Adipocyte (in vitro differentiated cells): ENCODE data around the gene PTPRN2.

Experiments used
- DNase-seq: peaks from one replicate; pipeline ENCODE4 v3.0.0-alpha.2; 2015; ENCODE audit warnings: low read depth
- H3K27me3 ChIP-seq: replicated peaks from 2 replicates; pipeline ENCODE4 v1.7.0; 2013; ENCODE audit warnings: mild to moderate bottlenecking, low read length, moderate library complexity; ENCODE audit not compliant: control insufficient read depth, insufficient read depth
- H3K36me3 ChIP-seq: 2 replicates; pipeline ENCODE4 v1.7.0; 2013; ENCODE audit warnings: low read length, mild to moderate bottlenecking, moderate library complexity; ENCODE audit not compliant: control insufficient read depth, insufficient read depth, severe bottlenecking
- H3K4me1 ChIP-seq: 2 replicates; pipeline ENCODE4 v1.7.0; 2013; ENCODE audit warnings: mild to moderate bottlenecking, low read length, moderate library complexity; ENCODE audit not compliant: control insufficient read depth, insufficient read depth
- H3K4me3 ChIP-seq: 2 replicates; pipeline ENCODE4 v1.7.0; 2013; ENCODE audit warnings: mild to moderate bottlenecking, low read length, moderate library complexity
- H3K9ac ChIP-seq: 2 replicates; pipeline ENCODE4 v1.7.0; 2013; ENCODE audit warnings: mild to moderate bottlenecking, low read length, moderate library complexity
- H3K9me3 ChIP-seq: 2 replicates; pipeline ENCODE4 v1.7.0; 2013; ENCODE audit warnings: mild to moderate bottlenecking, low read length, moderate library complexity; ENCODE audit not compliant: control insufficient read depth

Gene PTPRN2

GRCh38 chr7:157757211-157757610 is 830.4 kb downstream of the PTPRN2 start:
- H3K4me3 ChIP-seq = no peak overlapping the region
- no peaks in the 10 kb centered on the region for H3K9me3 ChIP-seq
- no peak for DNase-seq
- H3K4me1 ChIP-seq = no peaks in the 10 kb centered on the region
- no peaks in the 10 kb centered on the region for H3K27me3 ChIP-seq
- H3K36me3 ChIP-seq = no peaks in the 10 kb centered on the region
- no peak overlapping the region for H3K9ac ChIP-seq

- H3K27me3 ChIP-seq = no peaks in the 10 kb centered on the region
- H3K36me3 ChIP-seq = no peaks in the 10 kb centered on the region
- DNase-seq = no peak
- H3K4me3 ChIP-seq = no peak overlapping the region
- H3K9me3 ChIP-seq = no peaks in the 10 kb centered on the region
- no peak overlapping the region for H3K9ac ChIP-seq
- no peaks in the 10 kb centered on the region for H3K4me1 ChIP-seq
Observed at GRCh38 chr7:157755741-157756140, 831.9 kb downstream of the PTPRN2 start.

- DNase-seq = no peak
- H3K4me3 ChIP-seq = no peak overlapping the region
- no peaks in the 10 kb centered on the region for H3K9me3 ChIP-seq
- no peaks in the 10 kb centered on the region for H3K27me3 ChIP-seq
- H3K4me1 ChIP-seq = no peaks in the 10 kb centered on the region
- H3K9ac ChIP-seq = no peak overlapping the region
- H3K36me3 ChIP-seq = no peaks in the 10 kb centered on the region
Observed at GRCh38 chr7:157754416-157754790, 833.2 kb downstream of the PTPRN2 start.

- Histone ChIP-seq H3K36me3 (no peaks in the 10 kb centered on the region), H3K4me3 (no peak overlapping the region), H3K9me3 (no peaks in the 10 kb centered on the region), H3K4me1 (no peaks in the 10 kb centered on the region), H3K9ac (no peak overlapping the region), H3K27me3 (no peaks in the 10 kb centered on the region)
- DNase-seq = no peak
Observed at GRCh38 chr7:157753713-157754415, 833.8 kb downstream of the PTPRN2 start.

GRCh38 chr7:157752832-157753291 is 834.8 kb downstream of the PTPRN2 start:
- Histone ChIP-seq H3K4me3 (no peak overlapping the region), H3K4me1 (no peaks in the 10 kb centered on the region), H3K9me3 (no peaks in the 10 kb centered on the region), H3K36me3 (no peaks in the 10 kb centered on the region), H3K27me3 (no peaks in the 10 kb centered on the region), H3K9ac (no peak overlapping the region)
- no peak for DNase-seq

GRCh38 chr7:157751951-157752673 is 835.5 kb downstream of the PTPRN2 start:
- Histone ChIP-seq H3K4me3 (no peak overlapping the region), H3K9me3 (no peaks in the 10 kb centered on the region), H3K27me3 (no peaks in the 10 kb centered on the region), H3K4me1 (no peaks in the 10 kb centered on the region), H3K36me3 (no peaks in the 10 kb centered on the region), H3K9ac (no peak overlapping the region)
- no peak for DNase-seq

- H3K4me3 ChIP-seq = no peak overlapping the region
- no peak for DNase-seq
Observed at GRCh38 chr7:157751406-157751805, 836.2 kb downstream of the PTPRN2 start.

GRCh38 chr7:157750291-157750690 is 837.3 kb downstream of the PTPRN2 start:
- H3K4me3 ChIP-seq = no peak overlapping the region
- no peak overlapping the region for H3K9ac ChIP-seq
- no peaks in the 10 kb centered on the region for H3K4me1 ChIP-seq
- H3K9me3 ChIP-seq = no peaks in the 10 kb centered on the region
- H3K36me3 ChIP-seq = no peaks in the 10 kb centered on the region
- no peaks in the 10 kb centered on the region for H3K27me3 ChIP-seq
- DNase-seq = no peak

More at GRCh38 chr7:157751406-157751805, 836.2 kb downstream of the PTPRN2 start:
- Histone ChIP-seq H3K27me3 (no peaks in the 10 kb centered on the region), H3K36me3 (no peaks in the 10 kb centered on the region), H3K9ac (no peak overlapping the region), H3K4me1 (no peaks in the 10 kb centered on the region), H3K9me3 (no peaks in the 10 kb centered on the region)

- Histone ChIP-seq H3K9ac (no peak overlapping the region), H3K4me1 (no peaks in the 10 kb centered on the region), H3K9me3 (no peaks in the 10 kb centered on the region), H3K27me3 (no peaks in the 10 kb centered on the region), H3K36me3 (no peaks in the 10 kb centered on the region), H3K4me3 (no peak overlapping the region)
- no peak for DNase-seq
Observed at GRCh38 chr7:157745721-157746709, 841.6 kb downstream of the PTPRN2 start.

- no peak overlapping the region for H3K9ac ChIP-seq
- no peaks in the 10 kb centered on the region for H3K9me3 ChIP-seq
- H3K4me1 ChIP-seq = no peaks in the 10 kb centered on the region
- no peaks in the 10 kb centered on the region for H3K36me3 ChIP-seq
- H3K4me3 ChIP-seq = no peak overlapping the region
- DNase-seq = no peak
- no peaks in the 10 kb centered on the region for H3K27me3 ChIP-seq
Observed at GRCh38 chr7:157744786-157745601, 842.6 kb downstream of the PTPRN2 start.
